GM18511 (cell line): ENCODE measurements around the gene LFNG.
A peak's percentile ranks its signal among the peaks of the same experiment; 100 is the strongest.

Experiments
- ATAC-seq: cut with Tn5 transposase; IDR thresholded peaks from one replicate; pipeline ENCODE4 v1.9.1; 2021; ENCODE audit warnings: mild to moderate bottlenecking, moderate library complexity; ENCODE audit not compliant: unreplicated experiment

The LFNG gene

GRCh38 chr7:2566890-2567678 lies 47.5 kb downstream of the LFNG start:
- peak; percentile 81 for ATAC-seq

DNA sequence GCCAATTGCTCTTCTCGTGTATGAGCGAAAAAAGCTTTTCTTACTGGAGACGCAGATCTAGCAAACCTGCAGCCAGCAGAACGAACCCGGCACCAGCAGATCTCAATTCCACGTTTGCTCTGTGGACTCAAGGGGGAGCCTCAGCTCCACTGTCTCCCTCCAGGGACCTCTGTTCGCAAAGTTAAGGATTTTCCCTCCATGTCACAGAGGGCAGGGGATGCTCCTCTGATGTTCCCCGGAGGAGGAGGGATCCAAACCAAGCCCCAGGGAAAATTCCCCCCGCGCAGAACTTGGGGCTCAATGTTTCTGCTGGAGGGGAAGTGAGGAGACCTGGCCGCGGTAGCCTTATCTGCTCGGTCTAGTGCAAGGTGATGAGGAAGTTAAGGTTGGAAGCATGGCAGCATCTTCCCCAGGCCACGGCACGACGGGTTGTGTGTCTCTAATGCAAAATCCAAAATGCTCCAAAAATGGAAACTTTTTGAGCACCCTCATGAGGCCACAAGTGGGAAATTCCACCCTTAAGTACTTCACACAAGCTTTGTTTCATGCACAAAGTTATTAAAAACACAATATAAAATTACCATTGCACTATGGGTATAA lies 48.2 kb downstream of the LFNG start:
- ATAC-seq, result no peak

DNA sequence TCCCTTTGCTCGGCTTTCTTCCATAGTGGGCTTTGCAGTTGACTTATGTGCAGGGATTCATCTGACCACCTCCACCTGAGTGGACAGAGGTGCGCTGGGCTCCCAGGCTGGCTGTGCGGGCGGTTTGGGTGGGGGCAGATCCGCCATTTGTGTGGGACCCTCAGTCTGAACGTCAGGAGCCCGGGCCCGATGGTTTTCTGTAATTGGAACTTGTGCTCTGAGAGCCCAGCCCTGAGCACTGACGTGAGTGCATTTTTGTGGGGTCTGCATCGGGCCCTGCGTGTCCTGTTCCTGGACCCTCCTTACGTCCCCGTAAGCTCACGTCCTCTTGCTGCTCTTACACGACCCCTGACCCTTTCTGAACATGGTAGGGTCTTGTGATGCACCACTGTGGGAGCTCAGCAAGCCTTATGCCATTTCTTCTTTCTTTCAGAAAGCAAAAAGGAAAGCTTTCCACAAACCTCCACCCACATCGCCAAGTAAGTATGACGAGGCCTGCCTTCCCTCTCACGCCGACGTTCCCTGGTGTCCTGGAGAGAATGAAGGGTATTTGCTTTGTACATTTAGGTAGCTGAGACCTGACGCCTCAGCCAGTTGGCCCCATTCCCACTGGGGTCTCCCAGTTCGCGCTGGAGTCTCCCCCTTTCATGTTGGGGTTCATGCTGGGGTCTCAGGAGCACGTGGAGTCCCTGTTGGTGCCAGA lies 49.1 kb downstream of the LFNG start:
- no peak for ATAC-seq

GRCh38 chr7:2569421-2569820 lies 49.8 kb downstream of the LFNG start:
- no peak for ATAC-seq

DNA sequence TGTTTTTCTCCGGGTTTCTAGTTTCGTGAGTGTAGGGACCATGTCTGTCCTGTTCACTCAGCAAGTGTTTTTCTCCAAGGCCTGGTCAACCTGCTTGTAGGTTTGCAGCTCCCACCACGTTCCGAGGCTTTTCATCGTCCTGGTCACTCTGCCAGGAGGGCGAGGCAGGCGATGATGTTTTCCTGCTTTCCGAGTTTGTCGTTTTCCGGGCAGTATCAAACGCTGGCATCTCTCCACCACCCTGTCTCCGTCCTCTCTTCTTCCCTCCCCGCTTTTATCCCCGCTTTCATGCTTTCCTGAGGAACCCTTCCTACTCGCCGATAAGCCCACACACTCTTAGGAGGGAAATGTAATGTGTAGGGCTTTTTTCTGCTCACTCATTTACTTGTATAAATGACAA lies 50.4 kb downstream of the LFNG start:
- no peak for ATAC-seq

DNA sequence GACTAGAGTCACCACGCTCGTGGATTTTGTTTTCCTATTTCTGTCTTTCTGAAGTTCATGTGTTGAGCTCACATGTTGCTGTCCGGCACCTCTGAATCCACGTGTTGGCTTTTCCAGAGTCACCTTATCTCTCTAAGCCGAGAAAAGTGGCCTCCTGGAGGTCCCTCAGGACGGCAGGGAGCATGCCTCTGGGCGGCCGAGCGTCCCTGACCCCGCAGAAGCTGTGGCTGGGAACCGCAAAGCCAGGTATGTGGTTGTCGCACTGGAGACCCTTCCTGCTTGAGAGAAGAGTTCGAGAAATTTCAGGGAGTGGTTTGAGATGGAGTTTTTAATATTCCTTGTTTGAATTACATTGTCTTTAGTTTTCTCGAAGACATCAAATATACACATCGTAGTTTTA lies 51.8 kb downstream of the LFNG start:
- ATAC-seq, result no peak

- ATAC-seq, result no peak
Measured at GRCh38 chr7:2572101-2572842, 52.7 kb downstream of the LFNG start.

DNA sequence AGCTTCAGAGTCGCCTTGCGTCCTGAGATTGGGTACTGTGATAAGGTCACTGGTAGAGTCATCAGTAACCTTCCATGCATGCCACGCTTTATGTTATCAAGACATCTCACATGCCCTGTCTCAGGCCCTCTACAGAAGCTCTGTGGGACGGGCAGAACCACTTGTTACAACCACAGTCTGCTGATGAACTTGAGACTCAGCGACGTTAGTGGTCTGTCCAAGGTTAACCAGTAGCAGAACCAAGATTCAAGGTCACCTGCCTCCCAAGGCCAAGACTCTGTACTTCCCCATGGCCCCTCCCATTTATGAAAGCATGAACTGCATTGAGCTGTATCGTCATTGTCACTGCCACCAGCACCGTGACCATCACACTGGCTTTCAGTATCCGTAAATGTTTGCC lies 54.2 kb downstream of the LFNG start:
- no peak for ATAC-seq

- ATAC-seq, result no peak
Measured at GRCh38 chr7:2575046-2575732, 55.6 kb downstream of the LFNG start.

DNA sequence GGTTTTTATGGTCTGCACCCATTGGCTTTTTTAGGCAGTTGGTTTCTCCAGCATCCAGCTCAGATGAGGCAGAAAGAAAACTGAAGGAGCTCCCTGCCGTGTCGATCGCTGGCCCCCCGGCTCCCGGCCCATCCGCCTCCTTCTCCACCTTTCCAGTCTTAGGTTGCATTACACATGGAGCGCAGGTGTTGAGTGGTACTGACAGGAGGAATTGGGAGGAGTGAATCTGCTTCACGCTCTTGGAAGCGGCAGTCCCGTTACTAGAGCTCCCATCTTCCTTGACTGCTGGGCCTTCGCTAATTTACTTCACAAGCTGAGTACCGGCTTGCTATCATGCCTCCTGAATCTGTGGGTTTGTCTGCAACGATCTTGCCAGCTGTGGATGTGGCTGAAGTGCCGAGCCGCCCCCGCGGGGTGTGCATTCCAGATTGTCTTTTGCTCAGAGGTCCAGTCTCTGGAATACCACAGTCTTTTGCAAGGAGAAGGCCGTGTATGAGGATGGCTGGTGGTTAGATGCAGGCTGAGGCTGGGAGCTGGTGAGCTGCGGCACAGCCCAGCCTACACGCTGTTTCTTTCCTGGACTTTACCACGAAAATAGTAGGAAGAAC lies 56.3 kb downstream of the LFNG start:
- ATAC-seq, result no peak

- ATAC-seq, result no peak
Measured at GRCh38 chr7:2576742-2577491, 57.3 kb downstream of the LFNG start.
